ENCODE data around the gene ROBO1.

ROBO1 gene

DNA sequence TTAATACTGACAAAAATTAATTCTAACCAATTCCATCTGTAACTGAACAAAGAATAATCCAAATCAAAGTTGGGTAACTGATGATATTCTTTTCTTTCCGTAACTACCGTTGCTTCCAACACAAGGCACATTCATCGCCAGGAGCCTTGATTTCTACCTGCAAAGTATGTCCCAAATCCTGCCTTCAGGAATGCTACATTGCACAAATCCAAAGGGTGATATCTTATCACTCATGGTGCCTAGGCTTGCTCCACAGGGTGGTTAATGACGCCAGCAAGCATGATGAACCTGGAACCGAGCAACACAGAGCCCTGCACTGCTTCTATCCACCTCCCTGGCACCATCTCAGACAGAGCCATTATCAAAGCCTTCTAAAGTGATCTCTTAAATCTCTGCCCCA, 772.7 kb downstream of the ROBO1 start:
- Histone ChIP-seq H3K9ac (ENCODE audit: insufficient read length) (no peak overlapping the region), H3K27ac (no peak overlapping the region), H3K9me3 (ENCODE audit: low read depth, low read length) (no peaks in the 10 kb centered on the region)

GRCh38 chr3:78994174-78995027, 773.4 kb downstream of the ROBO1 start:
- no peaks in the 10 kb centered on the region for H3K36me3 ChIP-seq (ENCODE audit: insufficient read depth, low read length)
- H3K27ac ChIP-seq: no peak overlapping the region
- no peak for DNase-seq (ENCODE audit: low read depth, low spot score)
- no peaks in the 10 kb centered on the region for H3K9me3 ChIP-seq (ENCODE audit: low read depth, low read length)
- no peak overlapping the region for H3K9ac ChIP-seq (ENCODE audit: insufficient read length)
- H3K4me3 ChIP-seq: no peak overlapping the region
- TF ChIP-seq FOXP2 (optimal IDR thresholded peaks at IDR 0.05; ENCODE audit: control extremely low read depth, extremely low read length, insufficient read depth) (no peak), EZH2 (IDR thresholded peaks at IDR 0.05) (no peak), POLR2AphosphoS5 (IDR thresholded peaks at IDR 0.05; ENCODE audit: borderline replicate concordance, low read depth, low read length) (no peak)

More for the DNA sequence above, 772.7 kb downstream of the ROBO1 start:
- no peak overlapping the region for H3K4me3 ChIP-seq
- H3K36me3 ChIP-seq (ENCODE audit: insufficient read depth, low read length): no peaks in the 10 kb centered on the region
- TF ChIP-seq POLR2AphosphoS5 (IDR thresholded peaks at IDR 0.05; ENCODE audit: borderline replicate concordance, low read depth, low read length) (no peak), EZH2 (IDR thresholded peaks at IDR 0.05) (no peak), FOXP2 (optimal IDR thresholded peaks at IDR 0.05; ENCODE audit: control extremely low read depth, extremely low read length, insufficient read depth) (no peak)
- DNase-seq (ENCODE audit: low read depth, low spot score): no peak

GRCh38 chr3:78993375-78993774, 774.4 kb downstream of the ROBO1 start:
- Histone ChIP-seq H3K4me3 (no peak overlapping the region), H3K9ac (ENCODE audit: insufficient read length) (no peak overlapping the region), H3K27ac (no peak overlapping the region), H3K9me3 (ENCODE audit: low read depth, low read length) (no peaks in the 10 kb centered on the region), H3K36me3 (ENCODE audit: insufficient read depth, low read length) (no peaks in the 10 kb centered on the region)
- DNase-seq (ENCODE audit: low read depth, low spot score): no peak
- TF ChIP-seq FOXP2 (optimal IDR thresholded peaks at IDR 0.05; ENCODE audit: control extremely low read depth, extremely low read length, insufficient read depth) (no peak), EZH2 (IDR thresholded peaks at IDR 0.05) (no peak), POLR2AphosphoS5 (IDR thresholded peaks at IDR 0.05; ENCODE audit: borderline replicate concordance, low read depth, low read length) (no peak)

DNA sequence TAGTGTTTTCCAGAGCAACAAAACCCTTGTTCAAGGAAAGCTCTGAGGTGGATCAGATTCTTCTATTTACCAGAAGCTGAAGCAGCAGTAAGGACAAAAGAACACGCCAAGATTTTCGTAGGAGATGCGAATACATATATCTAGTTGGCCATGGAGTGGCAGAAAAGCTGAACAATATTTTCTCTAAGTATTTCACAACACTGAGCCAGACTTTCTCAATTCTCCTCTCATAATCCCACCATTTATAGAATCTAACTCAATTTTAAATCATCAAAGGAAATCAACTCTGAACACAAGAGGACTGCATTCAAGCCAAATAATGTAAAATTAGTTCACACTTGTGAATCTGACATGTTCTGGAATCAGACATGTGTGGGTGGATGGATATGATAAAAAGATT, 775.0 kb downstream of the ROBO1 start:
- TF ChIP-seq EZH2 (IDR thresholded peaks at IDR 0.05) (no peak), POLR2AphosphoS5 (IDR thresholded peaks at IDR 0.05; ENCODE audit: borderline replicate concordance, low read depth, low read length) (no peak), FOXP2 (optimal IDR thresholded peaks at IDR 0.05; ENCODE audit: control extremely low read depth, extremely low read length, insufficient read depth) (no peak)
- H3K27ac ChIP-seq: no peak overlapping the region
- DNase-seq (ENCODE audit: low read depth, low spot score): no peak
- H3K9ac ChIP-seq (ENCODE audit: insufficient read length): no peak overlapping the region
- H3K4me3 ChIP-seq: no peak overlapping the region
- no peaks in the 10 kb centered on the region for H3K36me3 ChIP-seq (ENCODE audit: insufficient read depth, low read length)
- H3K9me3 ChIP-seq (ENCODE audit: low read depth, low read length): no peaks in the 10 kb centered on the region

- Histone ChIP-seq H3K27ac (no peak overlapping the region), H3K9me3 (ENCODE audit: low read depth, low read length) (no peaks in the 10 kb centered on the region), H3K36me3 (ENCODE audit: insufficient read depth, low read length) (no peaks in the 10 kb centered on the region), H3K4me3 (no peak overlapping the region), H3K9ac (ENCODE audit: insufficient read length) (no peak overlapping the region)
- no peak for DNase-seq (ENCODE audit: low read depth, low spot score)
- TF ChIP-seq FOXP2 (optimal IDR thresholded peaks at IDR 0.05; ENCODE audit: control extremely low read depth, extremely low read length, insufficient read depth): no peak
- no peak for TF ChIP-seq POLR2AphosphoS5 (IDR thresholded peaks at IDR 0.05; ENCODE audit: borderline replicate concordance, low read depth, low read length)
- TF ChIP-seq EZH2 (IDR thresholded peaks at IDR 0.05): no peak
These were observed 775.4 kb downstream of the ROBO1 start for GRCh38 chr3:78992400-78992799.

DNA sequence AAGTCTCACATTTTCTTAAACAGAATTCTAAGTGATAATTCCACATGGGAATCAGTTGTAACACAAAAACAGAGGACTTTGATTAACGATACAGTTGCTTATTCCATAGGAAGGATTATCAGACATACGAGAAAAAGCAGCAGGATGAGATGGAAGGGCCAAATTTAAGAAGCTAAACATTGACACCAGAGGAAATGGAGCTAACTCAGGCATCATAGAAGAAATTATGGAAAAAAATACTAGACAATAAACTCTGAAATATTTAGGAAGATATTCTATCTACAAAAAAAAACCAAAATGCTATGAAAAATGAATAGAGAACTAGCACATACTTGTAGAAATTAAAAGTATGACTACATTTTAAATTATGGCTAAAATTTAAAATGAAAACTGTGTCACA, 776.1 kb downstream of the ROBO1 start:
- no peak for DNase-seq (ENCODE audit: low read depth, low spot score)
- Histone ChIP-seq H3K9ac (ENCODE audit: insufficient read length) (no peak overlapping the region), H3K9me3 (ENCODE audit: low read depth, low read length) (no peaks in the 10 kb centered on the region), H3K36me3 (ENCODE audit: insufficient read depth, low read length) (no peaks in the 10 kb centered on the region), H3K4me3 (no peak overlapping the region), H3K27ac (no peak overlapping the region)
- TF ChIP-seq EZH2 (IDR thresholded peaks at IDR 0.05) (no peak), FOXP2 (optimal IDR thresholded peaks at IDR 0.05; ENCODE audit: control extremely low read depth, extremely low read length, insufficient read depth) (no peak), POLR2AphosphoS5 (IDR thresholded peaks at IDR 0.05; ENCODE audit: borderline replicate concordance, low read depth, low read length) (no peak)

GRCh38 chr3:78990156-78990555, 777.6 kb downstream of the ROBO1 start:
- TF ChIP-seq POLR2AphosphoS5 (IDR thresholded peaks at IDR 0.05; ENCODE audit: borderline replicate concordance, low read depth, low read length) (no peak), EZH2 (IDR thresholded peaks at IDR 0.05) (no peak), FOXP2 (optimal IDR thresholded peaks at IDR 0.05; ENCODE audit: control extremely low read depth, extremely low read length, insufficient read depth) (no peak)
- Histone ChIP-seq H3K4me3 (no peak overlapping the region), H3K9ac (ENCODE audit: insufficient read length) (no peak overlapping the region), H3K36me3 (ENCODE audit: insufficient read depth, low read length) (no peaks in the 10 kb centered on the region), H3K27ac (no peak overlapping the region), H3K9me3 (ENCODE audit: low read depth, low read length) (no peaks in the 10 kb centered on the region)
- DNase-seq (ENCODE audit: low read depth, low spot score): no peak

GRCh38 chr3:78988324-78988723, 779.5 kb downstream of the ROBO1 start:
- H3K36me3 ChIP-seq (ENCODE audit: insufficient read depth, low read length): no peaks in the 10 kb centered on the region
- H3K4me3 ChIP-seq: no peak overlapping the region
- no peak for DNase-seq (ENCODE audit: low read depth, low spot score)
- no peak overlapping the region for H3K27ac ChIP-seq
- TF ChIP-seq POLR2AphosphoS5 (IDR thresholded peaks at IDR 0.05; ENCODE audit: borderline replicate concordance, low read depth, low read length): no peak
- no peak for TF ChIP-seq EZH2 (IDR thresholded peaks at IDR 0.05)
- no peak for TF ChIP-seq FOXP2 (optimal IDR thresholded peaks at IDR 0.05; ENCODE audit: control extremely low read depth, extremely low read length, insufficient read depth)
- H3K9me3 ChIP-seq (ENCODE audit: low read depth, low read length): no peaks in the 10 kb centered on the region
- no peak overlapping the region for H3K9ac ChIP-seq (ENCODE audit: insufficient read length)

All from SK-N-MC (cell line).